NCI-H526 treated with DMSO at 0.1 percent for 48 hours (cell line): ENCODE results near the gene HTR1E.
"Not testable (repeated sequence)": the region's sequence is repeated elsewhere in the genome, so short reads cannot be mapped to it uniquely, and the experiment has no call there.

Source experiments
- DNase-seq: peaks from one replicate; lab custom pipeline; 2025; lab: John Stamatoyannopoulos, UW

Gene HTR1E

DNA sequence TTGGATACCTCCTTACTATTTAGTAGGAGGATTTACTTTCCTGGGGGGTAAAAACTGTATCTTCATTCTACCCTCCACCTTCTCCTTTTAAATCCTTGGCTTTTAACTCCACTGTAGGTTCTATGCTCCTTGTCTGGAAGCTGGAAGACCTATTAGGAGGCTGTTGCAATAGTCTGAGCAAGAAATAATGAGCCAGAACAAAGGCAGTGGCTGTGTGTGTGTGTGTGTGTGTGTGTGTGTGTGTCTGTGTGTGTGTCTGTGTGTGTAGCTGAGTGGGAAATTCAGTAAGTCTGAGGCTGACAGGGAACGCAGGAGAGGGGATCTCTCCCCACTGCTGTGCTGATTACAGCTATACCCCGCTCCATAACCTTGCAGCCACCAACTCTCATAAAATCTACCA lies 35.8 kb downstream of the HTR1E start:
- DNase-seq = no peak

DNA sequence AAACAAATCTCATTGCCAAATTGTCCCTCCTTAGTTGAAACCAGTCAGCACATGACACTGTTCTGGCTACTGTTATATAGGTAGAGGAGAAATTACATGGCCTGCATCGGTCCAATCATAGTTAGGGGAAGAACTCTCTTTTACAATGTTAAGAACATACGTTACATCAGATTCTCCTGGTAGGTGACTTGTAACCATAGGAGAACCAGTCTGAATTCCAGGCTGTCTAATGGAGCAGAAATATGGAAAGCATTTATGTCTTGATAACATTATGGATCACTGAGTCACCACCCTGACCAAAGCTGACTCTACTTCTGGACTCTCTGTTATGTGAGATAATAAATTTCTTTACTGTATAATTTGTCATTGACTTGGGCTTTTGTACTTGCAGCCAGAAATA lies 40.9 kb downstream of the HTR1E start:
- no peak for DNase-seq

DNA sequence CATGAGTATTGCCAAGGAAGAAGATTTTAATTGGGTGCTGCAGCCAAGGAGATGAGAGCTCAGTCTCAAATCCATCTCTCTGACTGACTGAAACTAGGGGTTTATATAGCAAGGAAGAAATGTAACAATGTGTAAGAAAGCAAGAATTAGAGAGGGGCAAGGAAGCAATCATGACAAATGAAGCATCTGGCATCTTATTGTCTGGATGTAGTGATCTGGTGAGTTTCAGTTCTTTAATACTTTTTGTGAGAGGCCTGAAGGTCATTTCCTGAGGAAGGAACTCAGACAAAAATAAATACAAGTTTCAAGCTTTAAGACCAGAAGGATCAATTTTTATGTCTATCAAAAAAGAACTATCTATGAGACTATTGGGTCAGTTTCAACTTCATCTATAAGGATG lies 64.2 kb downstream of the HTR1E start:
- no peak for DNase-seq

DNA sequence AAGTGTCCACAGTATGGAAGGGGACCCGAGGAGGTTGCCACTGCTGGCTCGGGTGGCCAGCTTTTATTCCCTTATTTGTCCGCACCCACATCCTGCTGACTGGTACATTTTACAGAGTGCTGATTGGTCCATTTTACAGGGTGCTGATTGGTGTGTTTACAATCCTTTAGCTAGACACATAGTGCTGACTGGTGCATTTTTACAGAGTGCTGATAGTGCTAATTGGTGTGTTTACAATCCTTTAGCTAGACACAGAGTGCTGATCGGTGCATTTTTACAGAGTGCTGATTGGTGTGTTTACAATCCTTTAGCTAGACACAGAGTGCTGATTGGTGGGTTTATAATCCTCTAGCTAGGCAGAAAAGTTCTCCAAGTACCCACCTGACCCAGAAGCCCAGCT lies 65.1 kb downstream of the HTR1E start:
- DNase-seq = not testable (repeated sequence)

DNA sequence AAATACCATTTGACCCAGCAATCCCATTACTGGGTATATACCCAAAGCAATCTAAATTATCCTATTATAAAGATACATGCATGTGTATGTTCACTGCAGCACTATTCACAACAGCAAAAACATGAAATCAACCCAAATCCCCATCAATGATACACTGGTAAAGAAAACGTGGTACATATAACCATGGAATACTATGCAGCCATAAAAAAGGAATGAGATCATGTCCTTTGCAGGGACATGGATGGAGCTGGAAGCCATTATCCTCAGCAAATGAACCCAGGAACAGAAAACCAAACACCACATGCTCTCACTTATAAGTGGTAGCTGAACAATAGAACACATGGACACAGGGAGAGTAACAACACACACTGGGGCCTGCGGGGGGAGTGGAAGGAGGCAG lies 69.2 kb downstream of the HTR1E start:
- not testable (repeated sequence) for DNase-seq

DNA sequence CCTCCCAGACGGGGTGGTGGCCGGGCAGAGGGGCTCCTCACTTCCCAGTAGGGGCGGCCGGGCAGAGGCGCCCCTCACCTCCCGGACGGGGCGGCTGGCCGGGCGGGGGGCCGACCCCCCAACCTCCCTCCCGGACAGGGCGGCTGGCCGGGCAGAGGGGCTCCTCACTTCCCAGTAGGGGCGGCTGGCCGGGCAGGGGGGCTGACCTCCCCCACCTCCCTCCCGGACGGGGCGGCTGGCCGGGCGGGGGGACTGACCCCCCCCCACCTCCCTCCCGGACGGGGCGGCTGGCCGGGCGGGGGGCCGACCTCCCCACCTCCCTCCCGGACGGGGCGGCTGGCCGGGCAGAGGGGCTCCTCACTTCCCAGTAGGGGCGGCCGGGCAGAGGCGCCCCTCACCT lies 72.3 kb downstream of the HTR1E start:
- not testable (repeated sequence) for DNase-seq

DNA sequence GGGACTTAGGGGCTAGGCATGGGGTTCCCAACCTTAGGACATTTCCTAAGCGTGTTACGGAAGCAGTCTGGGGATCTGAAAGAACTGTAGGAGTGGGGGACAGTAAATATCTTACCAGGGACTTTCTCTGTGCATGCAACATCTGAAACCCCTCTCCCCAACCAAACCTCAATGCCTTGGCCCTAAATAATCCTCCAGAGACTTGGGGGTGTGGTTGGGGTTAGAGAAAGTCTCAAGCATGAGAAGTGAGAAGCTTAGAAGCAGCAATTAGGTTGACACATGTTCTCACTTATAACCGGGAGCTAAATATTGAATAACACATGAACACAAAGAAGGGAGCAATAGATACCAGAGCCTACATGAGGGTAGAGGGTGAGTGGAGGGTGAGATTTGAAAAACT lies 74.7 kb downstream of the HTR1E start:
- no peak for DNase-seq

DNA sequence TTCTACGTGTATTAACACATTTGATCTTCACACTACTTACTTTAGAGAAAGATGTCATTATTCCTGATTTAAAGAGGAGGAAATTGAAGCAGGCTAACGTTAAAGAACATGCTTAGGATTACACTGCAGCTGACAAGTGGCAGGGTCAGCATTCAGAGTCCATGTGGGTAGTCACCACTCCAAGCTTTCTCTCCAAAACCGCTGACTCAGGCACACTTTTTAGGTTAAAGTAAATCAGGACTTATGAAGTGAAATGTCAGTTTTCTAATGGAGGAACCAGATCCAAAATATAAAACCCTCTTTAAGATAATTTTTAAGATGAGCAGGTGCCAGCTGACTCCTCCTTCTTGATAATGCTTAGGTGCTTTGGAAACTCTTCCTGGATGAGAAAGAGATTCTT lies 75.4 kb downstream of the HTR1E start:
- no peak for DNase-seq

DNA sequence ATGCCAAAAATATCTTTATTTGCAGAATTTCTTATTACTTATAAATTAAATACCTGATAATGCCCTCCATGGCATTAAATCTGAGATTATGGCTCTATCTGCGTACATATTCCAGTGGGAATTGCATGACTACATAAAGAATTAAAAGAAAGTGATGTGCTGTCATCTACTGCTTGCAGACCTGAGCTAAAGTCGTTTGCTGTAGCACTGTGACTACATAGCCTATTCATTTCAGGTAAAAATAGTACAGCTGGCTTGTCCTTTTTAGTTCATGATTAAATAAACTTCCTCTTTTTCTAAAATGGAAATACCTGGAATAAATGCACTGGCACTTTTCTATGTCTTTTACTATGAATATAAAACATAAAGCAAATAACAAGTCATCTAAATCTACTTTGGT lies 79.4 kb downstream of the HTR1E start:
- DNase-seq = no peak

DNA sequence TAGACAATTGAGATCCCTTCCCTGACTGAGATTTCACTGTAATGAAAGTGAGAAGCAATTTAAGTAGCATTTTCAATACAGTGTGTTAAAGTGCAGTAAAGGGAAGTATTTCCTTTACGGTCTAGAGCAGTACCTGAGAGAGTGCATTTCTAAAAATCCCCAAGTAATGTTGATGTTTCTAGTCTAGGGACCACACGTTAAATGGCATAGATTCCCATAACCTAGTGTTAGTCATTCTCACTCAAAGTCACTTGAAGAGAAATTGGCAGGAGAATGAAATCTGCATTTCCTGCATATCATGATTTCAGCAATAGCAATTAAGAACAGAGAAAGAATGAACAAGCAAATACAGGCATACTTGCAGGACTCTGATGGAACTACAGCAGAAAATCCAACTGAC lies 89.7 kb downstream of the HTR1E start:
- DNase-seq = no peak

DNA sequence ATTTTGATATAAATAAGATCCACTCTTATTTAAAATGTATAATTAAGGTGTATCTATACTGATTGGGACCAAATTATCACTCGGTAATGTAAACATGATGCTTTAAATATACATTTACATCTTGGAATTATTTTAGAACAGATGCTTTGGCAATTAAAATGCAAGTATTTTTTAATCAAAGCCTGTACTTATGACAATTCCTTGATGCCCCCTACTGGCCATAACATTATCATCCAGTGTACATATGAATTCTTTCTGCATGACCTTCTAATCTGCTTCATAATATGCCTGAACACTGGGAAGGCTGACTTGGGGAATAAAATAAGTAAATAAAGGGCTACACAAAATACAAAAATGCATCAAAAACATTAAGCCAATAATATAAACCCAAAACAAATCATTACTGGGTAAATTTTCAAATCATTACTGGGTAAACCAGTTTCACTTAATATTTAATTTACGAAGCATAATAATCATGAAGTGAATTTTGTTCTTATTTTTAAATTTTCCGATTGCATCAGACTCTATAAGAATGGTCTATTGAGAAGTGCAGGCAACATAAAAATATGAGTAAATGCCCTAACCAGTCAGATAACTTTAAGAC lies 92.5 kb downstream of the HTR1E start:
- DNase-seq = peak; percentile 55

DNA sequence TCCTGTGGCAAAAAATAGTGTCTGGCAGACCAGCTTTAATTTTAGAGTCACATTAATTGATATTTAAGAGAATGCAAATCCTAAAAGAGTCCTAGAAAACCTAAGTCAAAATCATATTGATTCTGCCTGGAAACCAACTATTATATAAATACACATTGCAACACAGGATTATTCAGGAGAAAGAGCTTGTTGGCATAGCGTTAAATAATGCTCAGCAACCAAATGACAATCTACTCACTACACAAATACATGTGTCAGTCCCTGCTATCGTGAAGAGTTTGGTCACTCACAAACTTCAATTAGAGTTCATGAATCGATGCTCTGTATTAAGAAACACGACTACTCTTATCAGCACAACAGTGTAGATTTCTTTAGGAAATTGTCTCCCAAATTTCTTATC lies 103.4 kb downstream of the HTR1E start:
- no peak for DNase-seq

DNA sequence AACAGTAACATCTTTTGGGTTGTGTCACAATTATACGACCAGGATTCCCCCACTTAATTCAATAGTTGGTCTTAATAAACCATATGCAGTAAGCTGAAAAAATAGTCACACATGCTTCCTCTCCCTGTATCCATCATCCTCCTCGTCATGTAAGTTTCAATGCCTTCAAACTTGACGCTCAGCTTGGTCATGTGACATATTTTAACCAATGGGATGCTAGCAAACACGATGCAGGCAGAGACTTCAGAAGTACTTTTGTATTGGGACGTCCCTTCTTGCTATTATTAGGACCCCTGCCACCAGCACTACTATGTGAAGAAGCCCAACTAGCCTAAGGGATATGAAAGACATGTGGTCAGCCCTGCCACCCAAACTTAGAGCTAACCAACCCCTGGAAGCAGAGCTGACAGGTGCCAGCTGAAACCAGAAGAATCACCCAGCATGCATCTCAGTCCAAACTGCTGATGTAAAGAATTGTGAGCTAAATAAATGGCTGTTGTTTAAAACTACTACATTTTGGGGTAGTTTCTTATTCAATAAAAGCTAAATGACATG lies 108.3 kb downstream of the HTR1E start:
- DNase-seq = no peak

DNA sequence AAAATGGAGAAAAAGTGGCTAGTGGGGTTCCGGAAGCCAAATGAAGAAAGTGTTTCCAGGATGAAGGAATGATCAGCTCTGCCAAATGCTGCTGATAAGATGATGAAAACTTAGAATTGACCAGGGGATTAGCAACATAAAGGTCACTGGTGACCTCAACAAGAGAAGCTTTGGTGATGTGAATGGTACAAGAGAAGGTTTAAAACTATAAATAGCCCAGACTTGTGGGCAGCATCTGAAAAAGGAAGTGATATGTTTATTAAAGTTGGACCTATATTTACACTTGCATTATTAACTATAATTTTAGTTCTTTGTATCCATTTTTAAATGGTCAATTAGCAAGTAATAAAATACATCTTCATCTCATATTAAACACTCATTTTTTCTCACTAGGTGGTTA lies 112.5 kb downstream of the HTR1E start:
- DNase-seq = no peak

DNA sequence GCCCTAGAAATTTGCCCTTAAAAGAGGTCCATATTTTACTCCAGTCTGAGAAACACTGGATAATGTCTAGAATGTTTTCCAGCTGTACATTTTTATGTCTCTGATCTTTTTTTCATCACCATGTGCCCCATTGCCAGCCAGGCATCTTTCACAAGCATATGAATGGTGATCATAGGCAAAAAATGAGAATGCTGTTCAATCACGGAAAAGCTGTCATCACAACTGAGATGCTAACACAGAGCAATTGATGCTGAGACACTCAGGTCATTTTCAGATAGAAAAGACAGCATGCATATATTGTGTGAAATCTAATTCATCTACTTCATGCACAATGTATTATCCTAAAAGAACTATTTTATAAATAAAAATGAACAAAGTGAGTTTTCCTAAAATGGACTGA lies 116.0 kb downstream of the HTR1E start:
- DNase-seq = no peak

DNA sequence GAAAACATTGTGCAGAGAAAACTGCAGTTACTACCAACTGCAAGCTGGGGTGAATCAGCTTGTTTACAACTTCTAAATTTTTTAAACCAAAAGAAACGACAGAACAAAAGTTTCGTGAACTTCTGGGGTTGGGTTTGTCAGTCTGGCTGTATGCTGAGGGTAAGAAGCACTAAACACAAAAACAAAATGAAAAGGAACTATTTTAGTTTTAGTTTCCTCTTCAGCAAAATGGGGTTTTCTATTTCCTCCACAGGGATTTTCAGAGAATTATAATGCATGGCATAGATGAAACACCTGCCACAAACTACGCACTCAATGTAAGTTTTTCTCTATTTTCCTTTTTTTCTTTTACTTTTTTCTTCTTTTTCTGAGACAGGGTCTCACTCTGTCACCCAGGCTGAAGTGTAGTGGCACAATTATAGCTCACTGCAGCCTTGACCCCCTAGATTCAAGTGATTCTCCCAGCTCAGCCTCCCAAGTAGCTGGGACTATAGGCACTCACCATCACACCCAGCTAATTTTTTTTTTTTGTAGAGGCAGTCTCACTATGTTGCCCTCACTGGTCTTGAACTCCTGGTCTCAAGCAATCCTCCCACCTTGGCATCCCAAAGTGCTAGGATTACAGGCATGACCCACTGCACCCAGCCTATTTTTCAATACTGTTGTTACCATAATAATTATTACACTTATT lies 117.0 kb downstream of the HTR1E start:
- no peak for DNase-seq

DNA sequence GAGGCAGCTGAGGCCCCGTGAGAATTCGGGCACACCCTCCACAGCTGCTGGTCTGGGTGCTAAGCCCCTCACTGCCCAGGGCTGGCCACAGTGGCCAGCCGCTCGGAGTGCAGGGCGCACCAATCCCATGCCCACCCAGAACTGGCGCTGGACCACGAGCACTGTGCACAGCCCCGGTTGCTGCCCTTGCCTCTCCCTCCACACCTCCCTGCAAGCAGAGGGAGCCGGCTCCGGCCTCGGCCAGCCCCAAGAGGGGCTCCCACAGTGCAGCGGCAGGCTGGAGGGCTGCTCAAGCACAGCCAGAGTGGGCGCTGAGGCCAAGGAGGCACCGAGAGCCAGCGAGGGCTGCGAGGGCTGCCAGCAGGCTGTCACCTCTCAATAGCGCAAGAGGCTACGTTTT lies 122.6 kb downstream of the HTR1E start:
- no peak for DNase-seq

DNA sequence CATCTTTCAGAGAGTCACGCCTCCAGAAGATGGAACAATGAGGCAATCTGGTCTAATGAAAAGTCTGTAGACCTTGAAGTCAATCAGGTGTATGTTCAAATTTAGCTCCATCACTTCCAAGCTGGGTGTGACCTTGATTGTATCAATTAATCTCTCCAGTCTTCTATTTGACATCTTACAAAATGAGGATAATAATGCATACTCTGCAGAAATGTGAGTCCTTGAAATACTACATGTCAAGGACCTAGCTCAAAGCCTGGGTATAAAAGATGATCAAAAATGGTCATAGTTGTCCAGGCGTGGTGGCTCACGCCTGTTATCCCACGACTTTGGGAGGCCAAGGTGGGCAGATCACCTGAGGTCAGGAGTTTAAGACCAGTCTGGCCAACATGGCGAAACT lies 127.8 kb downstream of the HTR1E start:
- no peak for DNase-seq
